Heart right ventricle (tissue), 16 donors: Measurements from ENCODE around the gene TNNT3. TPM values are rescaled to one million over a fixed set of nuclear protein-coding genes. Genes with fewer than 3 reads are reported as not detected.

Experiments
- ATAC-seq, 8 donors: fragments of 200-7000 bp; cut with Tn5 transposase; one replicate each; pipeline ENCODE4 v1.9.1; 2020; ENCODE audit warnings: mild to moderate bottlenecking in 8 of 8, moderate library complexity in 8 of 8, moderate number of reproducible peaks in 1 of 8
- DNase-seq, 2 donors: peaks; one replicate each; pipeline ENCODE4 v3.0.0-alpha.2; 2020
- H3K27ac ChIP-seq, 10 donors: fragments of 200-600 bp; sonication (generic) in 2 of 10; one replicate each; pipeline versions ENCODE4 v1.5.0 to v1.8.0; 2020 to 2022; ENCODE audit warnings: mild to moderate bottlenecking in 3 of 10
- H3K27me3 ChIP-seq, 7 donors: fragments of 200-600 bp; one replicate each; pipeline ENCODE4 v1.8.0; 2021 to 2022; ENCODE audit warnings: mild to moderate bottlenecking in 2 of 7
- H3K36me3 ChIP-seq, 9 donors: fragments of 200-600 bp; sonication (generic) in 1 of 9; one replicate each; pipeline versions ENCODE4 v1.5.0 to v1.8.0; 2020 to 2022; ENCODE audit warnings: mild to moderate bottlenecking in 2 of 9
- H3K4me1 ChIP-seq, 9 donors: fragments of 200-600 bp; sonication (generic) in 1 of 9; one replicate each; pipeline versions ENCODE4 v1.5.0 to v1.8.0; 2020 to 2022; ENCODE audit warnings: mild to moderate bottlenecking in 4 of 9
- H3K4me3 ChIP-seq, 10 donors: fragments of 200-600 bp; sonication (generic) in 2 of 10; one replicate each; pipeline versions ENCODE4 v1.5.0 to v1.8.0; 2020 to 2022; ENCODE audit warnings: mild to moderate bottlenecking in 7 of 10, moderate library complexity in 2 of 10
- H3K9me3 ChIP-seq, 11 donors: fragments of 200-600 bp in 10 of 11; sonication (generic) in 2 of 11; one replicate each; pipeline versions ENCODE4 v1.5.0 to v1.8.0; 2013 to 2022; ENCODE audit warnings: mild to moderate bottlenecking in 2 of 11, control low read depth in 1 of 11, moderate library complexity in 1 of 11
- CTCF ChIP-seq, 9 donors: fragments of 200-600 bp; sonication (generic) in 2 of 9; IDR thresholded peaks; one replicate each; pipeline versions ENCODE4 v1.5.0 to v1.8.0; 2021 to 2022; ENCODE audit warnings: antibody characterized with exemption in 9 of 9, mild to moderate bottlenecking in 5 of 9, moderate library complexity in 1 of 9
- WGBS, 2 donors: extraction: QIAGEN DNeasy Blood & Tissue Kit; methylation state at CpG; one replicate each; pipeline ENCODE4 v1.1.7; 2013; ENCODE audit warnings: inconsistent platforms in 1 of 2; 5-methylcytosine and 5-hydroxymethylcytosine counted together
- intact Hi-C, 10 donors: fragments of 100-400 bp; cut with DNase I; formaldehyde crosslinking; loops; one replicate each; pipeline versions ENCODE4 v1.11.1 to v1.14.2; 2022
- polyA plus RNA-seq, 2 donors: library from polyadenylated mRNA; stranded (reverse); fragments of 200-250 nt; gene quantifications; one replicate each; pipeline ENCODE4 v1.2.3, GENCODE V29; 2013
- total RNA-seq, 10 donors: library from RNA; stranded (reverse); fragmentation: NEBNext Ultra II Directional in 3 of 10; extraction: Animal tissue kit (Norgen Biotek cat#: 25700) in 3 of 10; gene quantifications; one replicate each; pipeline versions ENCODE4 v1.2.1 to v1.2.4, GENCODE V29; 2021 to 2023
- donor health status: Arrhythmogenic right ventricular cardiomyopathy.
- donor health status: ischemic (EF 13 %, LVEDD 7.1; RV severe dilation, severe dysfunction).
- donor health status: healthy with polysubstance abuse.
- donor health status: DM: no; HTN: yes; CAD: no.
- donor health status: DM: no; HTN: no; CAD: no.
- donor health status: ischemic (EF 25% LVEDD 6.9; RV normal size, moderate dysfunction).
- donor health status: ischemic (EF 25% LVEDD 5.7; RV mildly dilated, moderate dysfunction).
- donor health status: healthy.
- donor health status: DM: yes; HTN: yes; CAD: no.
- donor health status: Ischemic cardiomyopathy.
- donor health status: ischemic (EF 35%, LVEDD 5.7; RV mildly dilated, moderate dysfunction).
- donor health status: nonischemic (EF 11% LVEDD 7.7; RV severe dilation, severe dysfunction).
- donor health status: DM: yes; HTN: yes; CAD: no.
- donor health status: PGD.
- donor health status: ischemic (EF 29% LVEDD 5.4; RV normal size, mild dysfunction).
- donor health status: nonischemic (EF 23%, LVEDD 6.1; RV moderate dilation, normal function).

TNNT3 gene
- total and polyA plus RNA-seq, 12 donors = 12.5 to 49.9 (median 44.4) TPM

GRCh38 chr11:1975185-1975584 is 55.7 kb downstream of the TNNT3 start:
- no peak overlapping the region for H3K27ac ChIP-seq

GRCh38 chr11:1978720-1979473 is 59.4 kb downstream of the TNNT3 start:
- ATAC-seq (no peak), DNase-seq (no peak)
- Histone ChIP-seq H3K27ac (no peak overlapping the region), H3K4me3 (no peak overlapping the region), H3K4me1 (no peaks in the 10 kb centered on the region), H3K9me3 (no peaks in the 10 kb centered on the region), H3K27me3 (no peaks in the 10 kb centered on the region), H3K36me3 (no peaks in the 10 kb centered on the region)
- intact Hi-C loops = no loop called here
- WGBS, 2 donors = 66 to 92% methylated on average over 4 to 9 of the region's 26 CpGs
- TF ChIP-seq CTCF (IDR thresholded peaks at IDR 0.05) = no peak

More at GRCh38 chr11:1975185-1975584, 55.7 kb downstream of the TNNT3 start:
- intact Hi-C loops = no loop called here
- no peaks in the 10 kb centered on the region for H3K4me1 ChIP-seq
- DNase-seq (no peak), ATAC-seq (no peak)
- TF ChIP-seq CTCF (IDR thresholded peaks at IDR 0.05) = no peak
- no peaks in the 10 kb centered on the region for H3K9me3 ChIP-seq
- no CpG with 5 or more reads among the region's 13 CpGs for WGBS, 2 donors
- H3K4me3 ChIP-seq = no peak overlapping the region
- H3K27me3 ChIP-seq = no peaks in the 10 kb centered on the region
- no peaks in the 10 kb centered on the region for H3K36me3 ChIP-seq

- WGBS, 2 donors = 60 to 100% methylated on average over 1 to 3 of the region's 11 CpGs
- no peaks in the 10 kb centered on the region for H3K4me1 ChIP-seq
- H3K4me3 ChIP-seq = no peak overlapping the region
- H3K36me3 ChIP-seq = no peaks in the 10 kb centered on the region
- intact Hi-C loops = no loop called here
- DNase-seq (peak in 1 of 2 donors; percentile 5), ATAC-seq (no peak)
- H3K27ac ChIP-seq = no peak overlapping the region
- TF ChIP-seq CTCF (IDR thresholded peaks at IDR 0.05) = no peak
- H3K9me3 ChIP-seq = no peaks in the 10 kb centered on the region
- no peaks in the 10 kb centered on the region for H3K27me3 ChIP-seq
Measured at GRCh38 chr11:1979607-1980006, 60.1 kb downstream of the TNNT3 start.

- TF ChIP-seq CTCF (IDR thresholded peaks at IDR 0.05) = no peak
- Histone ChIP-seq H3K36me3 (no peaks in the 10 kb centered on the region), H3K27ac (no peak overlapping the region), H3K4me3 (no peak overlapping the region), H3K9me3 (no peaks in the 10 kb centered on the region), H3K4me1 (no peaks in the 10 kb centered on the region), H3K27me3 (no peaks in the 10 kb centered on the region)
- peak in 1 of 8 donors; percentile 6 for ATAC-seq
- DNase-seq = no peak
- intact Hi-C loops = no loop called here
- no CpG with 5 or more reads among the region's 26 CpGs for WGBS, 2 donors
Measured at GRCh38 chr11:1982873-1983600, 63.5 kb downstream of the TNNT3 start.
